ENCODE measurements around the gene PTCD1.
"Not testable (repeated sequence)": the region's sequence is repeated elsewhere in the genome, so short reads cannot be mapped to it uniquely, and the experiment has no call there.

The PTCD1 gene

GRCh38 chr7:99449326-99449725 is 10.7 kb upstream of the PTCD1 start:
- FAIRE-seq, result no peak

GRCh38 chr7:99448855-99449254 is 10.3 kb upstream of the PTCD1 start:
- no peak for FAIRE-seq

DNA sequence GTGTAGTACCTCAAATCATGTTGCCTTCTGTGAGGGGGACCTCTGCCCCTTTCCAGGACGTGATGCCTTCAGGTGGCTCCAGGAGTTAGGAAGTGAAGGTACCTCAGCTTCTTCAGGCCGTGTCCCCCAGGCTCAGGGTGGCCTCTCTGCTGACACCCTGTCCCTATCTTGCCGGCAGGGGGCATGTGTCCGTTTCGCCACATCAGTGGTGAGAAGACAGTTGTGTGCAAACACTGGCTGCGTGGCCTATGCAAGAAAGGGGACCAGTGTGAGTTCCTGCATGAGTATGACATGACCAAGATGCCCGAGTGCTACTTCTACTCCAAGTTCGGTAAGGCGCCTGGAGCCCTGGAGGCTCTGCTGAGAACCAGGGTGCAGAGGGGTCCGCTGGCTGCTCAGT is 9.3 kb upstream of the PTCD1 start:
- FAIRE-seq, result no peak

DNA sequence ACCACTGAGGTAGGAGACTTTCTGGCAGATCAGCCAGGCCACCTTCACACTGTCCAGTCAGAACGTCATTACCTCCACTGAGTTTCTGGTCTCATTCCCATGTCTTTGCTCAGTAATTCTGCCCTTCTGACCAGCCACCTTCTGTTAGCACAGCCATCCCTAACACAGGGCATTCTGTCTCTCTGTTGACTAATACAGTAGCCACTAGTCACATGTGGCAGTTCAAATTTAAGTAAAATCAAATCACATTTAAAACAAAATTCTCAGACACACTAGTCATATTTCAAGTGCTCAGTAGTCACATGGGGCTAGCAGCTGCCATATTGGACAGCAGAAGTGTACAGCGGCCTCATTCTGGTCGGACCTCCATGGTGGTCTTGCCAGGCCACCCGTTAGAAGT is 7.5 kb upstream of the PTCD1 start:
- FAIRE-seq, result no peak

GRCh38 chr7:99440195-99440594 is 1.6 kb upstream of the PTCD1 start:
- FAIRE-seq, result no peak

GRCh38 chr7:99437946-99438572 is 539 bp downstream of the PTCD1 start:
- no peak for FAIRE-seq

GRCh38 chr7:99433158-99433557 is 5.4 kb downstream of the PTCD1 start:
- no peak for FAIRE-seq

GRCh38 chr7:99431756-99432540 is 6.7 kb downstream of the PTCD1 start:
- not testable (repeated sequence) for FAIRE-seq

GRCh38 chr7:99429756-99430155 is 8.8 kb downstream of the PTCD1 start:
- no peak for FAIRE-seq

- no peak for FAIRE-seq
Observed at GRCh38 chr7:99428972-99429566, 9.5 kb downstream of the PTCD1 start.

- FAIRE-seq, result no peak
Observed at GRCh38 chr7:99424932-99425730, 13.5 kb downstream of the PTCD1 start.

- no peak for FAIRE-seq
Observed at GRCh38 chr7:99422625-99423024, 16.0 kb downstream of the PTCD1 start.

- no peak for FAIRE-seq
Observed at GRCh38 chr7:99422186-99422585, 16.4 kb downstream of the PTCD1 start.

DNA sequence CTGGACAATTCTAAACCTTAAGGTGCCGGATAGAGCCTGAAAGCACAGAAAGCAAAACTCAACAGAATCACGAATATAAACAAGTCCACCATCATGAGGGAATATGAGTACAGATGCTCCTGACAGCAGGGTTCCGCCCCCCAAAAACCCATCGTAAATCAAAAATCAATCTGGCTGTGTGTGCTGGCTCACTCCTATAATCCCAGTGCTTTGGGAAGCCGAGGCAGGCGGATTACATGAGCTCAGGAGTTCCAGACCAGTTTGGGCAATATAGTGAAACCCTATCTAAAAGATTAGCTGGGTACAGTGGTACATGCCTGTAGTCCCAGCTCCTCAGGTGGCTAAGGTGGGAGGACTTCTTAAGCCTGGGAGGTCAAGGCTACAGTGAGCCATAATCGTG is 17.6 kb downstream of the PTCD1 start:
- no peak for FAIRE-seq

DNA sequence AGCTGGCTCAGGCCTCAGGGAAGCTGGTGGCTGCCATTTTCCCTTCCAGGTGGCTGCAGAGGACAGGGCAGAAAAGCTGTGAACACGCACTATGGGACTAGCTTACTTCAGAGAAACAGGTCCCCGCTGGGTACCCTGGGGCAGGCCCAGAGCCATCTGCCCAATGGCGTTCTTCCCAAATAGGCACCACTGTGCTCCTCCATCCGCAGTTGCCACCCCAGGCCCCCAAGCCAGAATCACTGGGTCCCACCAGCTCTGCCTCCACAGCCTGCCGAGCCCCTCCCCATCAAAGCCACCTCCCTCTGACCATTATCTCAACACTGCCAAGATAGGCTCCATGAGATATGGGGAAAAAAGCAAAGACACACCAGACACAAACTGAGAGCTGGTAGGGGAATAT is 18.4 kb downstream of the PTCD1 start:
- no peak for FAIRE-seq

GRCh38 chr7:99419323-99420021 is 19.1 kb downstream of the PTCD1 start:
- FAIRE-seq, result no peak

DNA sequence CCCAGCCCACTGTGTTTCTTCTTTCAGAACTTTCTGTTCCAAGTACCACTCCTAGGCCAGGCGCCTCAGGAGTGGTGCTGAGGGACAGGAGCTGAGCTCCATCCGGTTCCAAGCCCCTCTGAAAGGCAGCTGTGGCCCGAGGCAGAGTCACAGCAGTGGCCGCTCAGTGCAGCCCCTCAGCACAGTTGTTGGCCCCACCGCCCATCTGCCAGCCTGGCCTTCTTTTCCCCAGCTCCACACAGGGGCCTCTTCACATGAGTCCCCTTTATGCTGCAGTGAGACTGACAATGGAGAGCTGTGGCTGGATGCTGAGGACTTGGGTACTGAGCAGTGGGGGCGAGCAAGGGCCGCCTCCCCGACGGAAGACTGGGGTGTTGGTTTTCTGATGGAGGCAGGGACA is 20.3 kb downstream of the PTCD1 start:
- no peak for FAIRE-seq

DNA sequence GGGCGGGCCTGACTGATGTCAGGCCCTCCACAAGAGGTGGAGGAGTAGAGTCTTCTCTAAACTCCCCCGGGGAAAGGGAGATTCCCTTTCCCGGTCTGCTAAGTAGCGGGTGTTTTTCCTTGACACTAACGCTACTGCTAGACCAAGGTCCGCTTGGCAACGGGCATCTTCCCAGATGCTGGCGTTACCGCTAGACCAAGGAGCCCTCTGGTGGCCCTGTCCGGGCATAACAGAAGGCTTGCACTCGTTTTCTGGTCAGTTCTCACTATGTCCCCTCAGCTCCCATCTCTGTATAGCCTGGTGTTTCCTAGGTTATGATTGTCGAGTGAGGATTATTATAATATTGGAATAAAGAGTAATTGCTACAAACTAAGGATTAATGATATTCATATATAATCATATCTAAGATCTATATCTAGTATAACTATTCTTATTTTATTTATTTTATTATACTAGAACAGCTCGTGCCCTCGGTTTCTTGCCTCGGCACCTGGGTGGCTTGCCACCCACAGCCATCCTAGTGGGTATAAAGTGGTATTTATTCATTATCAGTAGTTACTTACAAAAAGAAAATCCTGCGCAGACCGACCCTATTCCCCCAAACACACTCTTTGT is 23.0 kb downstream of the PTCD1 start:
- not testable (repeated sequence) for FAIRE-seq

DNA sequence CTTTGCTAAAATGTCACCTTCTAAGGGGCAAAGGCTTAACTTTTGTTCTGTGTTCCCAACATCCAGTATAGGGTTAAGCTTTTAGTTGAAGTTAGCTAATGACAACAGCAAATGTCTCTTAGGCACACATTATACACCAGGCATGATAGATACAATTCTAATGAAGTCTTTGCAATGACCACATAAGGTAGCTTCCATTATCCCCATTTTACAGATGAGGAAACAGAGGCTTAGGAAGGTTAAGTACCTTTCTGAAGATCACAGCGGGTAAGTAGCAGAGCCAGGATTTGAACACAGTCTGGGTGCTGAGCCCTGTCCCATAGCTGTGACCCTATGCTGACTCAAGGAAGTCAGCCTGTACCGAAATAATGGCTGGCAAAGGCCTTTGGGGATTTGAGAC is 28.0 kb downstream of the PTCD1 start:
- no peak for FAIRE-seq

- FAIRE-seq, result no peak
Observed at GRCh38 chr7:99409806-99410205, 28.8 kb downstream of the PTCD1 start.

DNA sequence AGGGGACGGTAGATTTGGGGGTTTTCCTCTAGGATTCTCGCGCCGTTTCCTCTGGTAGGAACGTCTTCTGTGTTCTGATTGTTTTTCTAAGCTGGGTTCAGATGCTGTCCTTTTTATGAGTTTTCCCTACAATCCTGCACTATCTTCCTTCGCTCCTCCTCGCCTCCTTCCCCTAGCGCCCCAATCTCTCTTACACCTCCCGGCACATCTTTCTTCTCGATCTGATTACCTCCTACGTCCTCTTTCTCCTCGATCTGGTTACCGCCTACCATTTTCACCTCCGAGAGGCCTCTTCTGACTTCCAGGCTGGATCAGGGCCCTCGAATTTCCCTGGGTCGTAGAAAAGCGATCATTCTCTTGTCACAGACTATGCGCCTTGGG is 29.4 kb downstream of the PTCD1 start:
- FAIRE-seq, result no peak

Measured in islet of Langerhans (tissue), 1 donor.